Body of pancreas (tissue), 4 donors: ENCODE data around the gene DYNLT5. TPM values are rescaled to one million over a fixed set of nuclear protein-coding genes. Genes with fewer than 3 reads are reported as not detected.

Source experiments
- ATAC-seq: fragments of 150-250 bp; one replicate; pipeline ENCODE4 v1.9.1; 2016
- DNase-seq, 4 donors: peaks; one replicate each; pipeline ENCODE4 v3.0.0-alpha.2; 2019
- H3K27ac ChIP-seq, 4 donors: fragments of 200-600 bp; sonication (generic); 1 replicate in 3 of 4; 2 replicates in 1 of 4; pipeline versions ENCODE4 v1.5.1 to v1.6.1; 2016 to 2019; ENCODE audit warnings: mild to moderate bottlenecking in 1 of 4, mixed read lengths in 1 of 4, moderate library complexity in 1 of 4
- H3K27me3 ChIP-seq, 2 donors: fragments of 200-600 bp; sonication (generic); one replicate each; pipeline ENCODE4 v1.6.0; 2016; ENCODE audit warnings: mild to moderate bottlenecking in 1 of 2
- H3K36me3 ChIP-seq, 2 donors: fragments of 200-600 bp; sonication (generic); replicated peaks in 1 of 2; 2 replicates each; pipeline ENCODE4 v1.5.1; 2016; ENCODE audit warnings: low read depth in 2 of 2; ENCODE audit not compliant: insufficient read depth in 1 of 2
- H3K4me1 ChIP-seq: fragments of 200-600 bp; sonication (generic); one replicate; pipeline ENCODE4 v1.6.0; 2016
- H3K4me3 ChIP-seq, 2 donors: fragments of 200-600 bp; sonication (generic); 1 replicate in 1 of 2; 2 replicates in 1 of 2; pipeline ENCODE4 v1.5.1; 2016 to 2019
- H3K9me3 ChIP-seq, 3 donors: fragments of 200-600 bp; sonication (generic); 1 replicate in 2 of 3; 2 replicates in 1 of 3; pipeline ENCODE4 v1.5.1; 2016
- POLR2A ChIP-seq, 3 donors: fragments of 450-650 bp; IDR thresholded peaks; one replicate each; pipeline ENCODE4 v1.6.1; 2016; ENCODE audit warnings: antibody characterized with exemption in 3 of 3, mild to moderate bottlenecking in 2 of 3
- WGBS, 2 donors: methylation state at CpG; one replicate each; pipeline ENCODE4 v1.1.5; 2017; 5-methylcytosine and 5-hydroxymethylcytosine counted together
- intact Hi-C: fragments of 100-400 bp; cut with DNase I; formaldehyde crosslinking; loops from one replicate; pipeline ENCODE4 v1.15.1; 2023
- total RNA-seq, 2 donors: library from RNA; depleted of rRNA; stranded (reverse); fragments of >200 nt; gene quantifications; one replicate each; pipeline ENCODE4 v1.1.0, GENCODE V29; 2016
- TF ChIP-seq, protein P1 (sequence below), 7 experiments: fragments of 450-650 bp in 4 of 7; fragments of 200-600 bp in 3 of 7; sonication (generic) in 3 of 7; IDR thresholded peaks; one replicate each; pipeline ENCODE4 v1.5.1; 2016 to 2019; ENCODE audit warnings: antibody characterized with exemption in 7 of 7

Gene DYNLT5
- total RNA-seq, 2 donors from 2014 or later, result not detected

GRCh38 chr1:66768965-66769364 is 16.7 kb downstream of the DYNLT5 start:
- no peak overlapping the region for H3K27ac ChIP-seq
- ATAC-seq (no peak), DNase-seq (no peak)
- 72 to 77% methylated on average over 1 of the region's 1 CpG for WGBS, 2 donors
- H3K36me3 ChIP-seq, result no peaks in the 10 kb centered on the region
- no peaks in the 10 kb centered on the region for H3K27me3 ChIP-seq
- H3K9me3 ChIP-seq, result no peaks in the 10 kb centered on the region
- TF ChIP-seq, protein P1, sequence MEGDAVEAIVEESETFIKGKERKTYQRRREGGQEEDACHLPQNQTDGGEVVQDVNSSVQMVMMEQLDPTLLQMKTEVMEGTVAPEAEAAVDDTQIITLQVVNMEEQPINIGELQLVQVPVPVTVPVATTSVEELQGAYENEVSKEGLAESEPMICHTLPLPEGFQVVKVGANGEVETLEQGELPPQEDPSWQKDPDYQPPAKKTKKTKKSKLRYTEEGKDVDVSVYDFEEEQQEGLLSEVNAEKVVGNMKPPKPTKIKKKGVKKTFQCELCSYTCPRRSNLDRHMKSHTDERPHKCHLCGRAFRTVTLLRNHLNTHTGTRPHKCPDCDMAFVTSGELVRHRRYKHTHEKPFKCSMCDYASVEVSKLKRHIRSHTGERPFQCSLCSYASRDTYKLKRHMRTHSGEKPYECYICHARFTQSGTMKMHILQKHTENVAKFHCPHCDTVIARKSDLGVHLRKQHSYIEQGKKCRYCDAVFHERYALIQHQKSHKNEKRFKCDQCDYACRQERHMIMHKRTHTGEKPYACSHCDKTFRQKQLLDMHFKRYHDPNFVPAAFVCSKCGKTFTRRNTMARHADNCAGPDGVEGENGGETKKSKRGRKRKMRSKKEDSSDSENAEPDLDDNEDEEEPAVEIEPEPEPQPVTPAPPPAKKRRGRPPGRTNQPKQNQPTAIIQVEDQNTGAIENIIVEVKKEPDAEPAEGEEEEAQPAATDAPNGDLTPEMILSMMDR (IDR thresholded peaks at IDR 0.05), result no peak
- TF ChIP-seq POLR2A (IDR thresholded peaks at IDR 0.05), result no peak
- intact Hi-C loops, result loop anchor here (10.0 kb wide), 1 partner anchor 386 kb away; no protein-coding TSS in a partner anchor
- no peaks in the 10 kb centered on the region for H3K4me1 ChIP-seq
- H3K4me3 ChIP-seq, result no peak overlapping the region

DNA sequence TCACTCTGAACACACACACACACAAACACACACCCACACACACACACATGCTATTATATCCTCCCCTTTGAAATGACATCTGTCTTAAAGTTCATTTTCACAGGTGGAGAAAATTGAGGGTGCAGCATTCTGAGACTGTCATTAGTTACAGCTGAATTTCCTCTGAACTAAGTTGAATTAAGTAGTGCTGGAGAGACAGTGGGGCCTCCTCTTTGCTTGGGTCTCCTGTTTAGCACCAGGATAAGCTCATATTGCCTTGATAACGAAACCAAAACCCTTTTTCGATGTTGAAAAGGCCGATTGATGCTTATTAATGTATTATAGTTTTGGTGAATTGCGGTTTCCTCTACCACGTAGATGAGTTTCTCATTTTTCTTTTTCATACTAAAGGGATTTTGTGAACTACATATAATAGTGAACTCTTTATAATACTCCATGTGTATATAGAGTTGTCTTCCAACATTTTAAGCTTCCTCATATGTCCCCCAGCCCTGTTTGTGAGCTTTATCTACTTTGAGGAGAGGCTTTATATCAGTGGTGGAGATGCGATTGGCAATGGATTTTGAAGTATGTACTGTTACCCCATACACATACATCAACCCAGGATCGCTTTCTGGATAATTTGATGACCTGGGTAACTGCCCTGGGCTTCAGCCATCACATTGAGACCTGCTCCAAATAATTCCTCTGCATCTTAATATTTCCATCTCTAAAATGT is 17.4 kb downstream of the DYNLT5 start:
- no peak for ATAC-seq

GRCh38 chr1:66770240-66770639 is 18.0 kb downstream of the DYNLT5 start:
- TF ChIP-seq, protein P1 (IDR thresholded peaks at IDR 0.05), result no peak
- no peak for TF ChIP-seq POLR2A (IDR thresholded peaks at IDR 0.05)
- ATAC-seq (no peak), DNase-seq (no peak)
- H3K27ac ChIP-seq, result no peak overlapping the region
- H3K4me3 ChIP-seq, result no peak overlapping the region
- H3K36me3 ChIP-seq, result no peaks in the 10 kb centered on the region
- no peaks in the 10 kb centered on the region for H3K27me3 ChIP-seq
- 87 to 89% methylated on average over 2 of the region's 2 CpGs for WGBS, 2 donors
- H3K9me3 ChIP-seq, result no peaks in the 10 kb centered on the region
- no peaks in the 10 kb centered on the region for H3K4me1 ChIP-seq
- intact Hi-C loops, result no loop called here

More for the DNA sequence above, 17.4 kb downstream of the DYNLT5 start:
- Histone ChIP-seq H3K27ac (no peak overlapping the region), H3K9me3 (no peaks in the 10 kb centered on the region), H3K4me3 (no peak overlapping the region), H3K36me3 (no peaks in the 10 kb centered on the region), H3K27me3 (no peaks in the 10 kb centered on the region), H3K4me1 (no peaks in the 10 kb centered on the region)
- 88 to 89% methylated on average over 7 of the region's 7 CpGs for WGBS, 2 donors
- intact Hi-C loops, result loop anchor here (10.0 kb wide), 1 partner anchor 385 kb away; no protein-coding TSS in a partner anchor
- no peak for DNase-seq
- TF ChIP-seq, protein P1 (IDR thresholded peaks at IDR 0.05), result no peak
- TF ChIP-seq POLR2A (IDR thresholded peaks at IDR 0.05), result no peak

GRCh38 chr1:66770694-66771093 is 18.4 kb downstream of the DYNLT5 start:
- TF ChIP-seq, protein P1 (IDR thresholded peaks at IDR 0.05), result no peak
- no peak for TF ChIP-seq POLR2A (IDR thresholded peaks at IDR 0.05)
- H3K4me1 ChIP-seq, result no peaks in the 10 kb centered on the region
- no peaks in the 10 kb centered on the region for H3K36me3 ChIP-seq
- intact Hi-C loops, result no loop called here
- DNase-seq (no peak), ATAC-seq (no peak)
- WGBS, 2 donors, result 70 to 72% methylated on average over 4 of the region's 4 CpGs
- H3K27me3 ChIP-seq, result no peaks in the 10 kb centered on the region
- H3K27ac ChIP-seq, result no peak overlapping the region
- no peak overlapping the region for H3K4me3 ChIP-seq
- H3K9me3 ChIP-seq, result no peaks in the 10 kb centered on the region

GRCh38 chr1:66773227-66773626 is 21.0 kb downstream of the DYNLT5 start:
- WGBS, 2 donors, result 77 to 89% methylated on average over 2 of the region's 2 CpGs
- intact Hi-C loops, result no loop called here
- ATAC-seq, result no peak
- H3K9me3 ChIP-seq, result no peaks in the 10 kb centered on the region
- H3K27me3 ChIP-seq, result no peaks in the 10 kb centered on the region
- no peaks in the 10 kb centered on the region for H3K4me1 ChIP-seq
- no peak for DNase-seq
- H3K27ac ChIP-seq, result no peak overlapping the region
- no peaks in the 10 kb centered on the region for H3K36me3 ChIP-seq
- H3K4me3 ChIP-seq, result no peak overlapping the region
- TF ChIP-seq POLR2A (IDR thresholded peaks at IDR 0.05), result no peak
- TF ChIP-seq, protein P1 (IDR thresholded peaks at IDR 0.05), result no peak
